GM18520 (cell line): ENCODE results near the gene LRP4.

Experiments used
- ATAC-seq: cut with Tn5 transposase; IDR thresholded peaks from one replicate; pipeline ENCODE4 v1.9.1; 2021; ENCODE audit not compliant: unreplicated experiment

Gene LRP4

DNA sequence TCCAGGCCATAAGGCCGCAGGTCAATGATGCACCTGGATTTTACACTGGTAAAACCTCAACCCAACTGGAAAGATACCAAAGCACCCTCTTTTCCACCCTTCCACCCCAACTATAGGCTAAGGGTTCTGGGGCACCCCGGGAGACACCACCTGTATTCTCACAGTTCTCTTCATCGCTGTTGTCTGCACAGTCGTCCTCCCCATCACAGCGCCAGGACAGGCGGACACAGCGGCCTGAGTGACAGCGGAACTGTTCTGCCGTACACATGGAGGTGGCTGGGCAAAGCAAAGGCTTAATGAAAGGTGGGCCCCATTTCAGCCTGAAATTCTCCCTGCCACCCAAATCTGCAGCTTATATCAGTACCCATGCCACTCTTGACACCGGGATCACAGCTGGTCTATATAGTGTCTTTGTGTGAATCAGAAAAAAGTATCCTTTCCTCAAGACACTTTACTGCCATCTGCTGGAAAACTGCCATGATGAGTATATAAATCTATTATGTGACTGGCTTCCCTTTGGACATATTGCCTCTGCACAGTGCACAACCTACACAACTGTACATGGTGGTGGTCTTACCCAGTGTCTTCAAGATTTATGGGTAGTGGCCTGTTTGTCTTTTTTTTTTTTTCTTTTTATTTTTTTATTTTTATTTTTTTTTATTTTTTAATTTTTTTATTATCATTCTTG lies 21.5 kb downstream of the LRP4 start:
- no peak for ATAC-seq

GRCh38 chr11:46895821-46896220 lies 22.5 kb downstream of the LRP4 start:
- ATAC-seq, result no peak

DNA sequence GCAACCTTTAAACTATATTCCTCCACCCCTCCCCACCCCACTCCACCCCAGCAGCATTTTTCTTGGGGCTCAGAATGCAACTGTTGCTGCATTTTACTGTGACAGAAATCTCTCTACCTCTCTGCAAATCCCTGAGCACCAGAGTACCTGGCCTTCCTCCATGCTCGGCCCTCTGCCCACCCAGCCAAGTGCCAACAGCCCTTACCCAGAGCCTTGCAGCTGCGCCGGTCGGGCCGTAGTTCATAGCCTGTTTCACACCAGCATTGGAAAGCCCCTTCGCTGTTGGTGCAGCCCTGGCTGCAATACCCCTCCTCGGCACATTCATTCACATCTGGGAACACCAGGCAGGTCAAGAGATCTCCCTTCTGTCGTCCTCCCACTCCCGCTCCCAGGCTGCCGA lies 23.4 kb downstream of the LRP4 start:
- ATAC-seq, result no peak

DNA sequence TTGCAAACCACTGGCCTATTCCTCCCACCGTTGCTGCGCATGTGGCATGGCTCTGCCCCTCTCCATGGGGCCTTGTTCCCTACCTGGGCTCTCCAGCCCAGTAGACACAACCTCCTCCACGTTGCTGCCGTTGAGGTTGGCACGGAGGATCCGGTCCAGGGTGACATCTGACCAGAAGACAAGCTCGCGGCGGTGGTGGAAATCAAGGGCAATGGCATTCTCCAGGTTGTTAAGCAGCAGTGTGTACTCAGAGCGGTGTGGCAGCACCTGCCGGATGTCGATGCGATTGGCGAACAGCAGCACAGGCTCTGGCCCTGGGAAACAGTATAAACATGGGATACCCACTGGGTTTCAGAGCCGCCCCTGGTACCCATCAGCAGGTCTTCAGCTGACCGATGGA lies 23.8 kb downstream of the LRP4 start:
- no peak for ATAC-seq

DNA sequence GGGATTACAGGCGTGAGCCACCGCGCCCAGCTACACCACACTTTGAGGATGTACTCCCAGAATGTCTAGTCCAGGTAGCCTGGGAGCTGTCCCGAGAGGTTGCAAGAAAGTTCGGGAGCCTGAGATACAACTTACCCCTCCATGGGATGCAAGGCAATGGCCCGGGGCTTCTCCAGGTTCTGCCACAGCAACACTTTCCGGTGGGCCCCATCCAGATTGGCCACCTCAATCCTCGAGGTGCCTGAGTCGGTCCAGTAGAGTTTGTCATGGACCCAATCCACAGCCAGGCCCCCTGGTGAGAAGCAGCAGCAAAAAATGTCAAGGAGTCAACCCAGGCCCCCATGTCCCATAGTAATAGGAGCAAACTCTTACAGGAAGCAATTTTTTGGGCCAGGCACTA lies 25.5 kb downstream of the LRP4 start:
- ATAC-seq, result no peak

GRCh38 chr11:46892109-46892508 lies 26.2 kb downstream of the LRP4 start:
- ATAC-seq, result no peak

DNA sequence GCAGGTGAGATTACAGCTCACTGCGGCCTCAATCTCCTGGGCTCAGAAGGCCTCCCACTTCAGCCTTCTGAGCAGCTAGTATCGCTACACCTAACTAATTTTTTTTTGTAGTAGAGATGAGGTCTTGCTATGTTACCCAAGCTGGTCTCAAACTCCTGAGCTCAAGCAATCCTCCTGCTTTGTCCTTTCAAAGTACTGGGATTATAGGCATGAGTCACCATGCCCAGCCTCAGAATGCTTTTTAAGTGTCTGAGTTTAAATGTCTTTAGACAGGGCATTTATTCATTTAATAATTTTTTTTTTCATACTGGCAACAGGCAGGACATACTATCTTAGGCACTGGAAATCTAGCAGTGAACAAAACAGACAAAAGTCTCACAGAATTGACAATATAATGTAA lies 27.7 kb downstream of the LRP4 start:
- no peak for ATAC-seq

- ATAC-seq, result peak; percentile 41
Observed at GRCh38 chr11:46889689-46890475, 28.5 kb downstream of the LRP4 start.

GRCh38 chr11:46889251-46889650 lies 29.1 kb downstream of the LRP4 start:
- ATAC-seq, result no peak

- ATAC-seq, result no peak
Observed at GRCh38 chr11:46888636-46889035, 29.7 kb downstream of the LRP4 start.

DNA sequence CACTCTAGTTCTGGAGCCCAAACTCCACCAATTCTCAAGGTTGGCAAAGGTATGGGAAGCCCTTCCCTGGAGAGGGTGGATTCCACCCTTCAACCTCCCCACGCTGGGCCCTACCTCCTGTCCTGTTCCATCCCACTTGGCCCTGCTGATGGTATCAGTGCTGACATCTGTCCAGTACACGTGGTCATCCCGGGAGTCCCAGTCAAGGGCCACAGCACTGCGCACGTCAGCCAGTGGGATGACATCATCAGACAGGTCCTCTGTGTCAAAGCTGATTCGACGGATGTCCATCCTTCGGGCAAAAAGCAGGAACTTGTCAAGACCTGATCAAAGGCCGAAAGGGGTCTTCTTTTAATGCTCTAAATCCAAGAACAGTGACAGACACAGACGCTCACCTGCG lies 32.1 kb downstream of the LRP4 start:
- ATAC-seq, result no peak

DNA sequence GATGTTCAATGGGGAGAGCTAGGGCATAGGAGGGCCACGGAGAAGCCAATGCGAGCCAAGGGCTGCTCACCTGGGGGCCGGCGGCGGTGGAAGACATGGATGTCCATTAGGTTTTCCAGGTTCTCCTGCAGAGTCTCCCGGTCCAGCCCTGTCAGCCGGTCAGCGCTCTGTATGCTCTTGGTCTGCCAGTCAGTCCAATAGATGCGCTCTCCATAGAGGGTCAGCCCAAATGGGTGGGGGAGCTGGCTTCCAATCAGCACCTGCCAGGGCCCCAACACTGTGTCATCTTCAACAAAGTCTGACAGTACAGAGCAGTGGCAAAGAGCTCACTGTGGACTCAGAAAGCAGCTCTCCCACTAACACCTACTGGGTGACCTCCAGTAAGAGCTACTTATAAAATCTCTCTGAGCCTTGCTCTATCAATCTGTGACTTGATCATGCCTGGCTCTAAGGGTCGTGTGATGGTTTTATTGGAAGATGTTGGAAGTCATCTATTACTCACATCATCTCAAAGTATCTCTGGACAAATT lies 39.2 kb downstream of the LRP4 start:
- ATAC-seq, result no peak

DNA sequence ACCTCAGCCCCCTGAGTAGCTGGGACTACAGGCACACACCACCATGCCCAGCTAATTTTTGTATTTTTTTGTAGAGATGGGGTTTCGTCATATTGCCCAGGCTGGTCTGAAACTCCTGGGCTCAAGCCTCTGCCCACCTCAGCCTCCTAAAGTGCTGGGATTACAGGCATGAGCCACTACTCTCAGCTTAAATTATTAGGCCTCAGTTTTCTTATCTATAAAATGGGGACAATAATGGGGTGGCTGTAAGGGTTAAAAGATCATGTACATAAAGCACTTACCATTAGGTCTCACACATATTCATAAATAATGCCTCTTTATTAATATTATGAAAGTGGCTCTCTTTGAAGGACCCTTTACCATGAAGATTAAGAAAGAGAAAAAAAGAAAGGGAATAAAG lies 40.8 kb downstream of the LRP4 start:
- no peak for ATAC-seq

DNA sequence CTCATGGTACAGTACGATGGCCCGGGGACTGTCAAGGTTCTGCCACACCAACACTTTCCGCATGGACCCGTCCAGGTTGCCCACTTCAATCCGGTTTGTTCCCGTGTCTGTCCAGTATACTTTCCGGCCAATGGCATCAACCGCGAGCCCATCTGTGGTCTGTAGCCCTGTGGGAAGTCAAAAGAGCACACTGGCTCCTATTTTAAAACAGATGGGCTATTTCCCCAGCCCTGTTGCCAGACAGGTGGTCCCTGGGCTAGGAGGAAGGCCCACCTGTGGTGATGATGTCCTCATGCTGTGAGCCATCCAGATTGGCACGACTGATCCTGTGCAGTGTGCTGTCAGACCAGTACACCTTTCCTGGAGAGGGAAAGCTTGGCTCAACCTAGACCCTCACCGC lies 41.9 kb downstream of the LRP4 start:
- ATAC-seq, result no peak

- ATAC-seq, result no peak
Observed at GRCh38 chr11:46874586-46874985, 43.8 kb downstream of the LRP4 start.

GRCh38 chr11:46868912-46869311 lies 49.4 kb downstream of the LRP4 start:
- no peak for ATAC-seq

- no peak for ATAC-seq
Observed at GRCh38 chr11:46865340-46865739, 53.0 kb downstream of the LRP4 start.

- no peak for ATAC-seq
Observed at GRCh38 chr11:46860218-46860617, 58.1 kb downstream of the LRP4 start.

GRCh38 chr11:46858920-46859546 lies 59.3 kb downstream of the LRP4 start:
- no peak for ATAC-seq

DNA sequence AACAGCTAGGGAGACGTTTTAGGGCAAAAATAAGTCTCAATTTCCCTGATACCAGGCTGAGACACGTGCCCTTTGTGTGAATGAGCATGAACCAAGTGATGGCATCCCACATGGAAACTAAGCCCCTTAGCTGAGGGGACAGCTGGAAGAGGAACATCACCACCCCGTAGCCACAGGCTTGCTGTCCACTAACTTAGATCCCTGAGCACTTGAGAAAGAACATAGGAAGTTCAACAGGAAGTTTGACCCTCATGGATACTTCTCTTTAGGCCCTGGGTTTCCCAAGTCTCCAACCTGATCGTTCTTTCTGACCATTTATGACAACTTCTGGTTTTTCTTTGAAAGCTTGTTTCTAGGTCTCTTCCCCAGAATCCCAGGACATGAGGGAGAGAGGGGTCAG lies 60.7 kb downstream of the LRP4 start:
- ATAC-seq, result no peak

- no peak for ATAC-seq
Observed at GRCh38 chr11:46856605-46857343, 61.6 kb downstream of the LRP4 start.
